ENCODE measurements around the gene ZNF416.

Gene ZNF416

DNA sequence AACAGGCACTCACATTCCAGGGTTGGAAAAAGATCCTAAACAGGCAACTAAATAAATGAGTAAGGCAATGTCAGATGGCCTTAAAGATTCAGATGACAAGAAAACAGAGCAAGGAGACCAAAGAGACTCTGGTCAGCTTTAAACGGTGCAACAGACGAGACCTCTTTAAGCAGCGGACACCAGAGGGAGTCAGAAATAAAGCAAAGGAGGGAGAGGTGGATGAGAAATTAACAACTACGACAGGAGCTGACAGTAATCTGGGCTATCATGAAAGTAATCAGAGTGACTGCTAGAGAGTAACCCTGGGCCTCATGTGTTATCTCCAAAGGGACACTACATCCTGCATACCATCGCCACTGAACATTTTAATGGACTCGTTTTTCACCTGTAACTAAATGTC, 20.2 kb downstream of the ZNF416 start:
- no peak for DNase-seq

DNA sequence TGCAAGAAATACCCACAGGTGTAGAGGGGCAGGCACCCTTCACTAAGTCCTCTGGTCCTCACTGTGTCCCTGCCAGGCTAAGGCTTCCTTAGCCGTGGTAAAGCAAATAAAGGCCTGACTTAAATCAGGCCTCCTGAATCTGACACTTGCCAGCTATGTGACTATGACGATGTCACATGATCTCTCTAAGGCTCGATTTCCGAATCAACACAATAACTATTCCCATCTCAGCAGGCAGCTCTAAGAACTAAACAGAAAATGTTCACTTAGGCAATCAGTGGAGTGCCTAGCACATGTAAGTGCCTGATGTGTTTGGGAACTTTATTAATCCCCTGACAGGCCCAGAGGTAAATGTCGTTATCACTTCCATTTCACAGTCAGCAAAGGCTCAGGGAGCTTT, 21.1 kb downstream of the ZNF416 start:
- DNase-seq: no peak

DNA sequence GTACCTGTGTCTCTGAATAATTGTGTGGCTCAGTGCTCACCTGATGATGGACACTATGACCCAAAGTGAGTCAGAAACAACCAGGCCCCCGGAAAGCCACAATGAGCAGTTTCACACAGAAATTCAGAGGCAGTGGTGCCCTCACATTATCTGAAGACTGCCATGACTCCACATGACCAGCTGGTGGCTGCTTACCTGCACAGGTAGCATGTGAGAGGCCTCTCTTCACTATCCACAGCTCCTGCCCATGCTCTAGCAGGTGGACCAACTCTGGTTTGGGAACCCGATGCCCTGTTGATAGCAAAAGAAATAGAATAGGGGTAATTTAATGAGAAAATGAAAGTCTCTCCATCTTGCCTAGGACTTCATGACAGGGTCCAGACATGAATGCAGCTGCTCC, 26.3 kb downstream of the ZNF416 start:
- DNase-seq: no peak

DNA sequence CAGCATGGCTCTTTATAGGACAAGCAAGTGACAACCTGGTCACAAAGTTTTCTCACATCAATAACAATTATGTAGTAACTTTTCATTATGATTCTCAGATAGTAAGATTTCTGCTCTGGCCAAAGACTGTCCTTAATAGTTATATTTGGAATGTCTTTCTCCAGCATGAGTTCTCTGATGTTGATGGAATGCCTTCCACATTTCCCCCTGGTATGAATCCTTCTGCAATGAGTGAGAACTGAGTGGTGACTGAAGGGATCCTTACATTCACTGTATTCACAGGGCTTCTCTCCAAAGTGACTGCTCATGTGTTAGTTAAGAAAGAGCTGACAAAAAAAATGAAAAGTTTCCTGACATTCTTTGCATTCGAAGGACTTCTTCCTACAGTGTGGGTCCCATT, 32.2 kb downstream of the ZNF416 start:
- no peak for DNase-seq

DNA sequence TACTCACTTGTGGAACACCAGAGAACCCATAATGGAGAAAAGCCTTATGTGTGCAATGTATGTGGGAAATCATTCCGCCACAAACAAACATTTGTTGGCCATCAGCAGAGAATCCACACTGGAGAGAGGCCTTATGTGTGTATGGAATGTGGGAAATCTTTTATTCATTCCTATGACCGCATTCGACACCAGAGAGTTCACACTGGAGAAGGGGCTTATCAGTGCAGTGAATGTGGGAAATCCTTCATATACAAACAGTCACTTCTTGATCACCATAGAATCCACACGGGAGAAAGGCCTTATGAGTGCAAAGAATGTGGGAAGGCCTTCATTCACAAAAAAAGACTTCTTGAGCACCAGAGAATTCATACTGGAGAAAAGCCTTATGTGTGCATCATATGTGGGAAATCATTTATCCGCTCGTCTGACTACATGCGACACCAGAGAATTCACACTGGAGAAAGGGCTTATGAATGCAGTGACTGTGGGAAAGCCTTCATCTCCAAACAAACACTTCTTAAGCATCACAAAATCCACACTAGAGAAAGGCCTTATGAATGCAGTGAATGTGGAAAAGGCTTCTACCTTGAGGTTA, 40.7 kb downstream of the ZNF416 start:
- DNase-seq: no peak

DNA sequence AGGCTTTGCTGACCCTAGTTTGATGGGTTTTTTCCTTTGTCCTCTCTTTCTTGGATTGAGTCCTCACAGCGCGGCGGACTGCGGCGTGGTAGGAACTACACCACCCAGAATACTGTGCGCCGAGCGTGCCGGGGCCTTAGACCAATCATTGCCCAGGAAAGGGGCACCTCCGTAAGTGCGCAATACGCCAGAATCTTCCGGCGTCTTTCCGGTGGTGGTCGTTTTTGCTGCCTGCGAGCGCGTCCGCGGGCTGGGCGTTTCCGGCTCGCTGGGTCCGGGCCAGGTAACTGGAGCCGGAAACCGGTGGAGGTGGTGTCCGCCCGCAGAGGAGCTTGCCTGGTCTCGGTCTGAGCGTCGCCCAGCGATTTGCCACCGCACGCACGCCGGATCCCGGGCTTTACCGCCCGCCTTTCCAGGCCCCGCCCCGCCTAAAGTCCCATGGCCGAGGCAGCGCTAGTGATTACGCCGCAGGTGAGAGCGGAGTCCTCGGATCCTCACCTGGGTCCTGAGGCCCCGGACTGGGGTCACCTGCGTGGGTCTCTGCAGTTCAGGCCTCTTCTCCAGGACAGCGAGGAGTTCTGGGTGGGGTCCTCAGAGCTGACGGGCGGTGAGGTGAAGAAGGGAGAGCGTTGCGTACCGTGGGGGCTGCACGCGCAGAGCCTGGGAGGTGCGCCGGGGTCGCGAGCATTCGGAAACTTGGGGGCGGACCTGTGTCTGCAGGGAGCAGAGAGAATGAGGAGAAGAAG, 51.4 kb downstream of the ZNF416 start, which contains the start of gene ZNF549:
Gene ZNF549, plus strand, starts transcription at position 221 of the 746 bp plus-strand sequence. Its CDS starts 218 bp downstream, at position 439.
- peak; percentile 90 for DNase-seq
